OCI-LY7 (cell line): ENCODE data around the gene TLL2. TPM values are rescaled to one million over a fixed set of nuclear protein-coding genes. Genes with fewer than 3 reads are reported as not detected.

Experiments
- BruUV-seq: library from RNA; stranded (reverse); fragments of 400-500 nt; replicated peaks from 2 replicates; lab custom pipeline; 2021; lab: Mats Ljungman, UMichigan
- CTCF ChIA-PET: fragments of 300-600 bp; sonication (Branson Sonifier 250); formaldehyde crosslinking; loops from one replicate; lab custom pipeline; 2022; ENCODE audit warnings: antibody characterized with exemption; ENCODE audit not compliant: unreplicated experiment; lab: Charles Lee
- POLR2A ChIA-PET: fragments of 300-600 bp; sonication (Branson Sonifier 250); formaldehyde crosslinking; loops from one replicate; lab custom pipeline; 2022; ENCODE audit warnings: antibody characterized with exemption; lab: Charles Lee
- DNase-seq: peaks from one replicate; pipeline ENCODE4 v3.0.0-alpha.2; 2015; ENCODE audit warnings: low spot score
- H2AFZ ChIP-seq: fragments of 200-600 bp; sonication (generic), shearing (Covaris generic); 2 replicates; pipeline ENCODE4 v1.6.1; 2014; ENCODE audit warnings: mild to moderate bottlenecking, antibody characterized with exemption, low read length, moderate library complexity
- H3K27ac ChIP-seq: fragments of 200-600 bp; sonication (generic); 2 replicates; pipeline ENCODE4 v1.5.1; 2014; ENCODE audit warnings: mixed run types, low read depth, mild to moderate bottlenecking, moderate library complexity, low read length, inconsistent platforms; ENCODE audit not compliant: poor library complexity, severe bottlenecking
- H3K36me3 ChIP-seq: fragments of 200-600 bp; sonication (generic); 2 replicates; pipeline ENCODE4 v1.6.1; 2014; ENCODE audit warnings: mild to moderate bottlenecking, antibody characterized with exemption, low read length, moderate library complexity, mixed read lengths; ENCODE audit not compliant: insufficient read depth
- H3K4me1 ChIP-seq: fragments of 200-600 bp; sonication (generic); 2 replicates; pipeline ENCODE4 v1.5.1; 2014; ENCODE audit warnings: mild to moderate bottlenecking, low read length; ENCODE audit not compliant: insufficient read depth, poor library complexity, severe bottlenecking
- H3K4me2 ChIP-seq: fragments of 200-600 bp; sonication (generic); 2 replicates; pipeline ENCODE4 v1.6.1; 2014; ENCODE audit warnings: mild to moderate bottlenecking, low read length
- H3K4me3 ChIP-seq: fragments of 200-600 bp; sonication (generic); 2 replicates; pipeline ENCODE4 v1.5.1; 2014; ENCODE audit warnings: mild to moderate bottlenecking, low read depth, low read length; ENCODE audit not compliant: poor library complexity, severe bottlenecking
- H3K79me2 ChIP-seq: fragments of 200-600 bp; sonication (generic); 2 replicates; pipeline ENCODE4 v1.6.1; 2016; ENCODE audit warnings: low read depth, mild to moderate bottlenecking, low read length, moderate library complexity, mixed read lengths; ENCODE audit not compliant: insufficient read depth
- H3K9me2 ChIP-seq: fragments of 200-600 bp; sonication (generic); 2 replicates; pipeline ENCODE4 v1.6.1; 2016; ENCODE audit warnings: mild to moderate bottlenecking, low read length, mixed read lengths; ENCODE audit not compliant: insufficient read depth
- H3K9me3 ChIP-seq: fragments of 200-600 bp; sonication (generic); 2 replicates; pipeline ENCODE4 v1.6.1; 2014; ENCODE audit warnings: mild to moderate bottlenecking, mixed run types, low read length, mixed read lengths
- H4K20me1 ChIP-seq: fragments of 200-600 bp; sonication (generic); 2 replicates; pipeline ENCODE4 v1.6.1; 2014; ENCODE audit warnings: mild to moderate bottlenecking, antibody characterized with exemption, low read length, moderate library complexity, mixed read lengths; ENCODE audit not compliant: insufficient read depth
- CTCF ChIP-seq: fragments of 200-600 bp; sonication (generic); conservative IDR thresholded peaks from 2 replicates; pipeline ENCODE4 v1.5.1; 2014; ENCODE audit warnings: mild to moderate bottlenecking, antibody characterized with exemption, low read length, moderate library complexity, mixed read lengths
- EZH2phosphoT487 ChIP-seq: fragments of 200-600 bp; sonication (generic); IDR thresholded peaks from 2 replicates; pipeline ENCODE4 v1.6.1; 2018; ENCODE audit warnings: low read depth, borderline replicate concordance, mild to moderate bottlenecking, mixed run types, antibody characterized with exemption, low read length, moderate library complexity, mixed read lengths
- intact Hi-C: fragments of 100-400 bp; cut with micrococcal nuclease; formaldehyde crosslinking; loops from one replicate; pipeline ENCODE4 v1.10.0; 2022; ENCODE audit not compliant: unreplicated experiment
- total RNA-seq, 2 experiments: library from RNA; depleted of rRNA in 1 of 2; stranded (reverse); fragments of >200 nt in 1 of 2; shearing (Covaris generic) in 1 of 2; gene quantifications; 2 replicates each; pipeline ENCODE4 v1.2.3, GENCODE V29; 2014 to 2022

Gene TLL2
- total RNA-seq, 2 experiments from 2014 or later: 0.97 to 1.1 TPM

- Histone ChIP-seq H3K9me3 (no peaks in the 10 kb centered on the region), H3K4me3 (no peak overlapping the region), H3K9me2 (no peaks in the 10 kb centered on the region), H3K36me3 (no peaks in the 10 kb centered on the region), H3K4me2 (no peak overlapping the region), H3K79me2 (no peaks in the 10 kb centered on the region), H4K20me1 (no peaks in the 10 kb centered on the region), H2AFZ (no peak overlapping the region), H3K4me1 (peaks cover 13% of the 10 kb centered on the region), H3K27ac (no peak overlapping the region)
- no TSS peak for BruUV-seq
- no peak for DNase-seq
- POLR2A ChIA-PET: interaction anchor here (0.6 to 1.0 kb wide), 9 partner anchors 11 to 604 kb away, joined by 3 to 6 read pairs (median 4); partner anchors contain the start of gene ZNF518A
- intact Hi-C loops: no loop called here
- TF ChIP-seq EZH2phosphoT487 (no peak), CTCF (no peak)
- CTCF ChIA-PET: interaction anchor here (0.6 to 1.7 kb wide), 3 partner anchors 45 to 293 kb away, joined by 4 to 9 read pairs (median 6); no protein-coding TSS in a partner anchor
These were observed 174.3 kb downstream of the TLL2 start for GRCh38 chr10:96339383-96339782.

- H3K4me1 ChIP-seq: peaks cover 7% of the 10 kb centered on the region
These were observed 175.3 kb downstream of the TLL2 start for GRCh38 chr10:96338279-96338925.

More at GRCh38 chr10:96338279-96338925, 175.3 kb downstream of the TLL2 start:
- Histone ChIP-seq H3K9me3 (no peaks in the 10 kb centered on the region), H3K36me3 (no peaks in the 10 kb centered on the region), H2AFZ (no peak overlapping the region), H3K9me2 (no peaks in the 10 kb centered on the region), H3K27ac (no peak overlapping the region), H3K4me3 (no peak overlapping the region), H3K79me2 (no peaks in the 10 kb centered on the region), H4K20me1 (no peaks in the 10 kb centered on the region), H3K4me2 (no peak overlapping the region)
- intact Hi-C loops: no loop called here
- CTCF ChIA-PET: interaction anchor here (1.0 to 1.7 kb wide), 3 partner anchors 44 to 116 kb away, joined by 3 to 9 read pairs (median 6); no protein-coding TSS in a partner anchor
- no peak for DNase-seq
- POLR2A ChIA-PET: interaction anchor here (1.0 to 1.1 kb wide), 3 partner anchors 39 to 249 kb away, joined by 3 read pairs; no protein-coding TSS in a partner anchor
- BruUV-seq: no TSS peak
- TF ChIP-seq CTCF: no peak
- TF ChIP-seq EZH2phosphoT487: no peak
